T follicular helper cell (primary cell): ENCODE measurements around the gene TUBB1.
"Not testable (repeated sequence)": the region's sequence is repeated elsewhere in the genome, so short reads cannot be mapped to it uniquely, and the experiment has no call there.

ENCODE experiments used
- DNase-seq: peaks from one replicate; pipeline ENCODE4 v3.0.0-alpha.2; 2020; ENCODE audit warnings: low read depth

TUBB1 gene

DNA sequence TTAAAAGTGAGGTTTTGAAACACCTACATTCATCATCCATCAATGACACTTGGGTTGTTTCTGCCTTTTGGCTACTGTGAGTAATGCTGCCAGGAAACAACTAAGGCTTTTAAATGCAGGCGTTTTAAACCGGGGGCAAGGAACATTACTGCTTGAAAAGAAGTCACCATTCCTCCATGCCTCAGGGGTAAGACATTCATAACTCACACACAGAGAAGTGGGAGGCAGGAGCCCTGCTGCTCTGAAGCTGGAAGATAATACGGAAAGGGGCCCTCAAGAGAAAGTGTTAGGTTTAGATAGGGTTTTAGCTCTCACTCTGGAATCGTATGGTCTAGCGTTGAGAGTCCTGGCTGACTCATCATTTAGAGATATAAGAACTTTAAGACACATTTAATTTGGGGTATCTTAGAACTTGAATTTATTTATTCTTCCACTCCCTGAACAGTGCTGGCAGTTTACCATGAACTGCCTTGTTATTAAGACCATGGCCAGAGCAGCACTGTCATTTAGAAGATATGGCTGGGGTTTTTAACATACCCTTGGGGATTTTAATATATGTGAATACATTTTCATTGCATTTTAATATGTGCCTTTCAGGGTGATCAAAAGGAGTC is 1.8 kb downstream of the TUBB1 start:
- no peak for DNase-seq

DNA sequence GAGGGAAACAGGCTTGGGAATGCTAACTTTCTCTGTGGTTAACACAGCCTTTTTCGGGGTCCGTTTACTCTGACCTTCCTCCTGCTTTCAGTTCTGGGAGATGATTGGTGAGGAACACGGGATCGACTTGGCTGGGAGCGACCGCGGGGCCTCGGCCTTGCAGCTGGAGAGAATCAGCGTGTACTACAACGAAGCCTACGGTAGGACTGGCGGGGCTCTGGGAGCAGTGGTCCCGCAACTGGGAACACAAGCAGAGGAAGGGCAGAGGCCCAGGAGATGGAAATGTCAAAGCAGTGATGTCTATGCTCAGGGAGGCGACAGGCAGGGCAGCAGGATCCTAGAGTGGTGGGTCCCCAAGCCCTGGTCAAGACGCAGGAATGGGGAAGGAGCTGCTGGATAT is 3.5 kb downstream of the TUBB1 start:
- DNase-seq: no peak

DNA sequence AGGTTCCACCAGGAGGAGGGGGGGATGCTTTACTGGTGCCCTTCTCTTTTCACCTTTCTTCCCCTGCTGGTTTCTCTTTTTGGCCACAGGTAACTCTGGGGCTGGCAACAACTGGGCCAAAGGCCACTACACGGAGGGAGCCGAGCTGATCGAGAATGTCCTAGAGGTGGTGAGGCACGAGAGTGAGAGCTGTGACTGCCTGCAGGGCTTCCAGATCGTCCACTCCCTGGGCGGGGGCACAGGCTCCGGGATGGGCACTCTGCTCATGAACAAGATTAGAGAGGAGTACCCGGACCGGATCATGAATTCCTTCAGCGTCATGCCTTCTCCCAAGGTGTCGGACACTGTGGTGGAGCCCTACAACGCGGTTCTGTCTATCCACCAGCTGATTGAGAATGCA is 4.4 kb downstream of the TUBB1 start:
- DNase-seq: no peak

DNA sequence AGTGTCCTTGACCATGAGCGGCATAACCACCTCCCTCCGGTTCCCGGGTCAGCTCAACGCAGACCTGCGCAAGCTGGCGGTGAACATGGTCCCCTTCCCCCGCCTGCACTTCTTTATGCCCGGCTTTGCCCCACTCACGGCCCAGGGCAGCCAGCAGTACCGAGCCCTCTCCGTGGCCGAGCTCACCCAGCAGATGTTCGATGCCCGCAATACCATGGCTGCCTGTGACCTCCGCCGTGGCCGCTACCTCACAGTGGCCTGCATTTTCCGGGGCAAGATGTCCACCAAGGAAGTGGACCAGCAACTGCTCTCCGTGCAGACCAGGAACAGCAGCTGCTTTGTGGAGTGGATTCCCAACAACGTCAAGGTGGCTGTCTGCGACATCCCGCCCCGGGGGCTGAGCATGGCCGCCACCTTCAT is 4.9 kb downstream of the TUBB1 start:
- DNase-seq: no peak

DNA sequence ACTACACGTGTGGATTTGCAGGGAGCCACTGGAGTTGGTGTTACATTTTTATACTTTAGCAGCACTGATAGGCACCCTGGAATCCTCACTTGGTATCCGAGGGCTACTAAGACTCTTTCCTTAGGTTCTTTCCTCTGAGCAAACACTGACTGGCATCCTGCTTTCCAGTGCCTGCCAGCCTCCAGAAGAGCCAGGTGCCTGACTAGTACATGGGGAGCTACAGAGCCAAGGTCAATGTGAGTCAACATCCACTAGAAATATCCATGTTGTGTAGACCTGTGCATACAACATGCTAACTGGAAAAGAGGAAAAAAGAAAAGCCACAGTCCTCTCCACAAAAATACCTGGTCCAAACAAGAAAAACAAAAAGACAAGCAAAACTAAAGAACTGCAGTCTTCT is 5.9 kb downstream of the TUBB1 start:
- no peak for DNase-seq

DNA sequence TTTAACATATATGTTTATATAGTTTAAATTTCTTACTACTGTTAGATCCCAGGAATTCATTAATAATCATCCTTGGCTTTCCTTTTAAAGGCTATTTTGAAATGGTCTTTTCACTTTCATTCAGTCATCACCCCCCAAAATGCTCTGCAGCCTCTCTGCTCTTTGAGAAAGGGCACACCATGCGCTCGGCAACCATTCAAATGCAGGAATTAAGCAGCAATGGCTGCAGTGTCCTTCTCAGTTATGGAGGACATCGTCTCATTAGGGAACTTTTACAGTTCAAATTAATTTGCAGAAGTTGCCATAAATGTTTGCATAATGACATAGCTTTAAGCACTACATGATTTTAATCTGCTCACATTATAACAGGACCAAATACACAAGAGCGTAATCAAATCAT is 6.3 kb downstream of the TUBB1 start:
- no peak for DNase-seq

DNA sequence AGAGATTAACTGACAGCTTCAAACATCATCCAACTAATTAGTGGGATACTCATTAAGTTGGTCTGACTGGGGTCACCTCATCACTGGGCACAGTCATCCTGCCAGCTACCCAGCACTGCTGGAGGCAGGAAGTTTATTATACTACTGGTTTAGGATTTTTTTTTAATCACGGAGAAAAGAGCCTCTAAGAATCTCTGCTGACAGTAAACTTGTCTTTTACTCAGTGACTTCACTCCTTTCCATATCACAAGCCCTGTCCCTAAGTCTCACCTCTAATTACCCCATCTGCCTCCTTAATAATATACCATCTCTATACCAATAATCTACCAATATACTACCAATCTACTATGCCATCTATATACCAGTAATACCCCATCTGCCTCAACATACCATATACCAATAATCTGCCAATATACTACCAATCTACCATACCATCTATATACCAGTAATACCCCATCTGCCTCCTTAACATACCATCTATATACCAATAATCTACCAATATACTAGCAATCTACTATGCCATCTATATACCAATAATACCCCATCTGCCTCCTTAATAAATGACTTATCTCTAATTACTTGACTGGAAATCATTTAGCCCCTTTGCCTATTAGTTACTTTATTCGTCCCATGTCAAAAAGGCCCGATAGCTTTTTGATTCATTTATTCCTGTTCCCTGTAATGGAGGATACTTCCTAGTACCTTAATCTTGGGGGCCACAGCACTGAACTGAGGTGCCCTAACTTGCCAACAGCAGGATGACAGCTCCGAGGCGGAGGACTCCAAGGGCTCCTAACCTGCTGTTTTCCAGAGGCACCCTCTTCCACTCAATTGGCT is 7.9 kb downstream of the TUBB1 start:
- no peak for DNase-seq

DNA sequence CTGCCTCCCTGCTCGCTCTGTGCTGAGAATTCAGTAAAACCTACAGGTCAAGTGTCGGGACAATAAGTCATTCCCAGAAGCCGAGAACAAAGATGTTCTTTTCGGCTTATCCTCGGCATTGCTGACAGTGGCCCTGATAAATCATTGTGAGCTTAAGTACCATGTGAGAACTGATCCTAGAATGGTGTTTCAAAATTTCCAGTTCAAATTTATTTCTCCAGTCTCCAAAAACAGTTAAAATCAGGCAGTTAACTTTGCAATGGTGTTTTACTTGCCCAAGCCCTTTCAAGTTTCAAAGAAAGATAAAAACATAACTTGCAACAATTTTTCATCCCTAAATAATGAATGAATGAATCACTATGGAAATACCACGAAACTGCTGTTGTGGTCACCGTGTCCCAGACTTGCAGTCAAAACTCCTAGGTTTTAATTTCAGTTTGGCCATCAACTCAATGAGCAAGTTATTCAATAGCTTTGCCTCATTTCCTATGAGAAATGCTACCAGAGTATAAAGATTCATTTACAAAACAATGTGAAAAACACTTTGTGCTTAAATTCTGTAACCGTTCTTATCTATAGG is 8.6 kb downstream of the TUBB1 start:
- DNase-seq: no peak

DNA sequence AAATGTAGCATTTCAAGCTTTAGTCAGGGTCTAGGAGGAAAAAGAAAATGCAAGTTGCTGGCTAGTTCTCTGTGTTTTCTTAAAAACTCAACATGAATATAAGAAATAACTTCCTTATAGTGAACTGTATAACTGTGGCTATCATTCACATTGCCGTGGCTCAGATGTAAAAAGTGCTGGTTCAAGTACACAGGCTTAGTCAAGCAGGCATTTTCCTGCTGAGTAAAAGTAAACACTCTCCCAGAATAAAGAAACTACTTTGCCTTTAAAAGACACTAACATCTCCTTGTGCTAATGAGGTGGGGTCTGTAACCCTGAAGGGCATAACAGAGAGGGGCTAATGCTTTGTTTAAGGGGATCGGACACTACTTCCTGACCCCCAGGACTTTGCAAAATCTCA is 9.6 kb downstream of the TUBB1 start:
- DNase-seq: no peak

DNA sequence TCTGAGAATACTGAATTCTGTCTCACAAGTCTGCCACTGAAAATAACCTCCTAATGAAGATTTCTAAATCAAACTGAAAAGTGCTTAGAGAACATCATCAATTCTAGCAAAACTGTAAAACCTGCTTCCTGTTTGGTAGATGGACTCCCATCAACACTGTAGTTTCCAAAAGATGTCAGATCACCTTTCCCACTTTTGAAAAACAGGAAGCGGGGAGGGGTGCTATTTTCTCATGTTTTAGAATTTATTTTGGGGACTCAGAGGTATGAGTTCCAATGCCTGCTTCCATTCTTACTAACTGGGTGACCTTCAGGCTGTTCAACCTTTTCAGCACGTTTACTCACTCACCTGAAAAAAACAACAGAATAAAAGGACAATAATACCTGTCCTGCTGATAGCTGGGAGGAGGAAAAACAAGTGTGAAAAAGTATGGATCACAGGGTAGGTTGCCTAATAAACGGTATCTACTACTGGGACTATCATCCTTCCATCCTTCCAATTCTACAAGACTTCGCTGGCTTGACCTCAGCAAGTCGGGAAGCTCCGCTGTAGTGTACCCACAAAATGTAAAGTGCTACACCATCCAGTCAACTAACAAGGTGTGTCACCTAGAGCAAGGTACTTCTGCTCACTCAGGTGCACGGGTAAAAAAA is 11.8 kb downstream of the TUBB1 start:
- no peak for DNase-seq

DNA sequence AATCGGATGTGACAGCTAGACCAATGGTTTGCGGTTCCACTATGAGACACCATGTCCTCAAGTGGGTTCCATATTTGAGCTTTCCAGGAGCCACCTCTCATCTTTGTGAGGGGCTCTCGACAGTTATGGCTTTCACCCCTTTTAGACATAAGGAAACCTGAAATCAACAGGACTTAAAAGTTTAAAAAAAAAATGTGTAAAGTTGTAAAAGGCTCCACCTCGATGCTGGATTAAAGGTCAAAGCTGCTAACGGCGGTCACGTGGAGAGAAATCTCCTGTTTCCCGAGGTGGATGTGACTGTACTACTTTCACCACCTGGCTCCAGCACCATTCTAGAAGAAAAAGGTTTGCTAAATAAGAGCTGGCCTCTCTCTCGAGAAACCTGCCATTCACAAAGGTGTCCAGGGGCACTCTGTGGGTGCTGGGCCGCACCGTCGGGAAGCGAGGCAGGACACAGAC is 12.4 kb downstream of the TUBB1 start:
- DNase-seq: no peak

DNA sequence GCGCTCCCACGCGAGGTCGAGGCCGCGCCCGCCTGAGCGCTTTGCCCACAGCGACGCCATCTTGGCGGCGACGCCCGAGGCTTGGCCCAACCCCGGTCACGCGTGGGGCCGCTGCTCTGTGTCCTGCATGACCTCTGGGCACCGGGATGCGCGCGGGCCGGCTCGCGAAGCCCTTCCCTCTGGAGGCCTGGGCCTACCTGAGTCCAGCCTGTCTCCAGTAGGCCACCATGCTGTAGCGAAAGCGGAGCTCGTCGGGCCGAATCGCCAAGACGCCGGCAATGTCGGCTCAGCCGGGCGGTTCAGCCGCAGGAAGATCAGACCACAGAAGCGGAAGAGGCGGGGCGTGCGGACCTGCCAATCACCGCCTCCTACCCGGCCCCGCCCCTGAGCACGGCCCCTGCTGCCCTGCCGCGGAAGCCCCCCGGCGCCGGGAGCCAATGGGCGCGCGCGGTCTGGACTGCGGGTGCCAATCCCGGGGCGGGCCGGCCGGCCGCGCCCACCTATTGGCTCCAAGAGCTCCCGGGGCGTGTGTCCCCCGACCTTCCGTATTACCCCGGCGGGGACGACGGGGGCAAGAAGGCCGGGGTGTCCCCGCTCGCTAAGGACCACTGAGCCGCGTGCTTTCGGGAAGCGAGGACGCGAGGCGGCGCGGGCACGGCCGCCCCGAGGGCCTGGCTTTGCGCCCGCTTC is 12.9 kb downstream of the TUBB1 start, which contains the start of gene ATP5F1E:
ATP5F1E (minus strand) TSS at position 313 of the 690 bp plus-strand sequence; CDS start at position 229, 84 bp downstream.
- DNase-seq: peak; percentile 95

DNA sequence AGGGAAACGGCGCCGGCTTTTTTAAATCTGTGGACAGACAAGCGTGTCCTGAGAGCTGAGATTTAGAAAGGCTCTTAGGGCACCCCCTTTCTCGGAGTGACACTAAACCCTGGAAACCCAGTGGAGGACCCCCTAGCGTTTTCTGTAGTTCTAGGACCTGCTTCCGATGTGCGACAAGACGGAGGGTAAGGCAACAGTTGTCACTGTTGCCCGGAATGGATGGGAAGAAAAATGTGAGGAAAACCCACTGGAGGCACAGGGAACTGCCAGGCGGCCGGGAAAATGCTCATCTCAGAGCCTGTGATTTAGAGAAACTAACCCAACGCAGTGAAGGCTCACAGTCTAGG is 13.5 kb downstream of the TUBB1 start:
- no peak for DNase-seq

DNA sequence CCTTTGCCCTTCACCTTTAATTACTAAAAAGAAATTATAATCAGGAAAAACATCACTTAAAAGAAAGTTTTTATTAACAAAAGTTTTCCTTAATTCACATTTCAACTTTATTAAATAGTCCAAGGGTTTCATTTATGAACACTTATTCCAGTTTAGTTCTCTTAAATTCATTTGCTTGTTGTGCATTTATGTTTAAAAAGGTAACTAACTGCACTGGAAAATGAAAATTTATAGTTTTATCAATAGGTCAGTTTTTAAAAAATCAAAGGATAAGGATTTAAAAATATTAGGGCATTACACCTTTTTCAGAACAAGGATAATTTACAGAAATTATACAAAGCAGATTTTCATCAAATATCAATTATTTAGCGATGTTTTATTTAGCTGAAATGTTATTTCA is 13.9 kb downstream of the TUBB1 start:
- no peak for DNase-seq

DNA sequence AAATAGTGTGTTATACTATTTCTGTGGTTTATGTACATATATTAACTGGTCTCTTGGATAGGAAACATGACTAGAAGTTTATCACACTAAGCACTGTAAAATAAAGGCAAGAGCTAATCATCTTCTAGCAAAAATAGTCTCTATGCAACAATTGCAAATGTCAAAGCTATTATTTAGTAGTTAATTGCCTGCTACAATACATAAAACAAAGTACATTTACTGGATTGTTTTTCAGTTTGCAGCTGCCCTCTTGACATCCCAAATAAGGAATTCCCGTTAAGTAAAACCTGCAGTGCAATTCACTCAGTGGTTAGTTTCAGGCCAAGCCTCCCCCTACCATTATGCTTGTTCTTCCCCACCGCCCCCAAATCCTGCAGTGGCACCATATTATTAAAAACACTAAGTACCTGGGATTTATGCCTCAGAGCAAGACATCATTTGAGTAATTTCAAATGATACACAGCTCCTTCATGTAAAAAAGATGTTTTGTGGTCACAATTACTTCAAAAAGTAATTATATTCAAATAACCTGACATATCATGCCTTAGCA is 14.5 kb downstream of the TUBB1 start:
- no peak for DNase-seq

DNA sequence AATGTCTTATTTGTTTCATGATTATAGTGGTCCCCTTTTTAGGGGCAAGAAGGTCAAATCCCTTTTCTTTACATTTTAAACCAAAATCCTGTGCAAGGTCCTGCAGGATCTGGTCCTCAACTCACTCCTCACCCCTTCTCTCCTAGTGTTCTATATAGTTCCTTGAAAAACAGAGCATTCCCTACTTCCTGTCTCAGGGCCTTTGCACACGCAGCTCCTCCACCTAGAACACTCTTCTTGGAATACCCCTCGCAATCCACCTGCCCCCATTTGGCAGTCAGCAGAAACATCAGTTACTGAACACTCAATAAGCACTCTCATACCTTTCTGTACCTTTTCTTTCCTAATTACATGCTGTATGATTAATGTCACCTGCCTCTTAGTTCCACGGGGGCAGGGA is 16.2 kb downstream of the TUBB1 start:
- DNase-seq: no peak

DNA sequence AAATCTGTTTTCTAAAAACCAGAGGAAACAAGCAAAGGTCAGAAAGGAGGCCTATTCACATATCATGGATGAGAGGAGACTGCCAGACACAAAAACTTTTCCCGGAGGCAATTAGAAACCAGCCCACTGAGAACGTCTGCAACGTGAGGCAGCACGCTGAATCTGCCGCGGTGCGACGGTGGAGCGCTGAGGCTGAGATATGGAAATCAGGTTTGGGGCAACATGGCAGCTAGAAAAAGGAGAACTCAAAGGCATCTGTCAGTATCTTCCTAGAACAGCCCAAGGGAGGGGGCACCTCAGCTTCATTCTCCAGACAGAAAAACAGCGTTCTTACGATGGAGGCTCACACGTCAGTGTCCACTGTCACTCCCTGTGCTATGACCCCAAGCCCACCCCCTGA is 18.2 kb downstream of the TUBB1 start:
- no peak for DNase-seq

DNA sequence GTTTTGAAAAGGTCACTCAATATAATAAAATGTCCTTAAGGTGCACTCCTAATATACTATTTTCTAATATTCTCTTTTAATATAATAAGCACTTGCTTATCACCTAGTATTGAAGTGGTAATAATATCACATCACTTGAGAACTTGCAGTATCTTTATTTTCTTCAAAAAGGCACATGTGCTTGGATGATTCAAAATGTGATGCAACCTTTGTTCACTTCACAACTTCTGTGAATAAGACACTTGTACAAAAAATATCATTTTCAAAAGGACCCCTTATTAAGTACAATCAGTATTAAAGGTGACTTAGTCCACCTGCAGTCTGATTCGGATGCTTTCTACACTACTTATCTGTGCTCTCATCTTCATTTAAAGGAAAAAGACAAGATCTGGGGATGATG is 20.0 kb downstream of the TUBB1 start:
- no peak for DNase-seq

DNA sequence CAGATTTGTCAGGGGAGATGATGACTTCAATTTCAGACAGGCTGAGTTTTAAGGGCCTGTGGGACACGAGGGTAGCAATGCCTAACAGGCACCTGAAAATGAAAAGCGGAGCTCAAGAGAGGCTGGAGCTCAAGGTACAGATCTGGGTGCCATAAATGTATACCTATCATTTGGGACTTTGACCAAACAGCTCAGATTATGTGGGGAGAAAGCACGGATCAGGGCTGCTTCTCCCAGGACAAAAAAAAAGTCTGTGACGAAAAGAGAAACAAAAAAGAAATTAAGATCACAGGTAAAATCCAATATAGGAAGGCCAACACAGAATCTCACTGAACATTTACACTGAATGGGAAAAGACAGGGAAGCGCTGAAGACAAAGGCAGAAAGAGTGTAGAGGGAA is 21.4 kb downstream of the TUBB1 start:
- no peak for DNase-seq

DNA sequence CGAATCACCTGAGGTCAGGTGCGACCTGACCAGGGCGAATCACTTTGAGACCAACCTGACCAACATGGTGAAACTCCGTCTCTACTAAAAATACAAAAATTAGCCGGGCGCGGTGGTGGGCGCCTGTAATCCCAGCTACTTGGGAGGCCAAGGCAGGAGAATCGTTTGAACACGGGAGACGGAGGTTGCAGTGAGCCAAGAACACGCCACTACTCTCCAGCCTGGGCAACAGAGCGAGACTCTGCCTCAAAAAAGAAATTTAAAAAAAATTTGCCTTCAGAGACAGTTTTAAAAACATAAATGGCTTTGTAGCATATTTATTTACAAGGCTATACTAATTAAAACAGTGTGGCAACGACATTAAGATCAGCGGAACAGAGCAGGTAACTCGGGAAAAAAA is 22.3 kb downstream of the TUBB1 start:
- DNase-seq: not testable (repeated sequence)

DNA sequence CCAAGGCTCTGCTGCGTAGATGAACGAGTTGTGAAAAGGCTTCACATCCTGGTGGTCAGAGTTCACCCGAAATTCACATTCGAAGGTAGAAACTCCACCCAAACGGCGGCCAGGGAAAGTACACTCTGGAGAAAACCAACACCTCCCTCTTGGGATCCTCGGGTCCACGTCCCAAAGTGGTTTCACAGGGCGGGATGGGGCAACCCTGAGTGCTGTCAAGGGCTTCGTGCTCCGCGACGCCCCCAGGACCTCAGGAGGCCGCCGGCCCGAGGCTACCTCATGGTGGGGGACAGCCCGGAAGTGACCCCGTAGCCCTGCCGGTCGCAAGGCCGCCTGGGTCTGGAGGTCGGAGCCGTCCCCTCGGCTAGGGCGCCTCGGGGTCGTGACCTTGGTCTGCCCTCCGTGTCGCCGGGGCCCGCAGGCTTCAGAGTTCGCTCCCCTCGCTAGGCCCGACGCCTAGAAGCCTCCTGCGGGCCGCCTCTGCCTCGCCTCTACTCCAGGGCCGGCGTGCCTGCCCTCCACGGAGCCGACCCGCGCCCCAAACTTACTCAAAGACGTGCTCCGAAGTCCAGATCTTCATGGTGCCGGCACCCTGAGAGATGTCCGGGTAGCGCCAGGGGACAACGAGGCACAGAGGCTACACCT is 23.0 kb downstream of the TUBB1 start, which contains the start of gene PRELID3B:
PRELID3B (minus strand) TSS at position 636 of the 645 bp plus-strand sequence; CDS start at position 580, 56 bp downstream.
- DNase-seq: peak; percentile 5
